Caco-2 (cell line): ENCODE results near the gene NTMT1. TPM values are rescaled to one million over a fixed set of nuclear protein-coding genes. Genes with fewer than 3 reads are reported as not detected.

Experiments
- BruUV-seq: library from RNA; stranded (reverse); fragments of 400-500 nt; replicated peaks from 2 replicates; lab custom pipeline; 2021; lab: Mats Ljungman, UMichigan
- CTCF ChIA-PET: fragments of 300-600 bp; sonication (Branson Sonifier 250); formaldehyde crosslinking; loops from one replicate; lab custom pipeline; 2022; ENCODE audit warnings: antibody characterized with exemption; lab: Charles Lee
- POLR2A ChIA-PET: fragments of 300-600 bp; sonication (Branson Sonifier 250); formaldehyde crosslinking; loops from one replicate; lab custom pipeline; 2022; ENCODE audit warnings: antibody characterized with exemption; lab: Charles Lee
- DNase-seq, 2 experiments: peaks; one replicate each; pipeline versions ENCODE4 v3.0.0 to v3.0.0-alpha.2; 2020 to 2022
- H3K27me3 ChIP-seq: replicated peaks from 2 replicates; pipeline ENCODE4 v1.6.0; 2011; ENCODE audit warnings: low read length; ENCODE audit not compliant: control insufficient read depth, insufficient read depth
- H3K36me3 ChIP-seq: 2 replicates; pipeline ENCODE4 v1.5.1; 2011; ENCODE audit warnings: low read length; ENCODE audit not compliant: control insufficient read depth, insufficient read depth
- H3K4me1 ChIP-seq: fragments of 250-450 bp; sonication (Bioruptor Pico); 2 replicates; pipeline ENCODE4 v1.5.1; 2020; ENCODE audit warnings: mild to moderate bottlenecking
- H3K4me3 ChIP-seq: 2 replicates; pipeline ENCODE4 v1.5.1; 2011; ENCODE audit warnings: low read depth, mild to moderate bottlenecking, control low read depth, low read length
- H3K9me3 ChIP-seq: fragments of 250-450 bp; sonication (Bioruptor Pico); 2 replicates; pipeline ENCODE4 v1.5.1; 2020; ENCODE audit warnings: mild to moderate bottlenecking, moderate library complexity
- H3K27ac Mint-ChIP-seq: one replicate; pipeline ENCODE4 v1.8.0; 2022; ENCODE audit warnings: mixed read lengths; ENCODE audit not compliant: unreplicated experiment
- H3K27me3 Mint-ChIP-seq: one replicate; pipeline ENCODE4 v1.8.0; 2022; ENCODE audit warnings: mixed read lengths; ENCODE audit not compliant: insufficient read depth, unreplicated experiment
- H3K36me3 Mint-ChIP-seq: one replicate; pipeline ENCODE4 v1.8.0; 2022; ENCODE audit warnings: mild to moderate bottlenecking, mixed read lengths; ENCODE audit not compliant: insufficient read depth, unreplicated experiment
- H3K4me1 Mint-ChIP-seq: one replicate; pipeline ENCODE4 v1.8.0; 2022; ENCODE audit warnings: low read depth, mixed read lengths; ENCODE audit not compliant: unreplicated experiment
- H3K4me3 Mint-ChIP-seq: one replicate; pipeline ENCODE4 v1.8.0; 2022; ENCODE audit warnings: mild to moderate bottlenecking, moderate library complexity, mixed read lengths; ENCODE audit not compliant: unreplicated experiment
- H3K9me3 Mint-ChIP-seq: one replicate; pipeline ENCODE4 v1.8.0; 2022; ENCODE audit warnings: mixed read lengths; ENCODE audit not compliant: unreplicated experiment
- intact Hi-C: fragments of 100-400 bp; cut with micrococcal nuclease; formaldehyde crosslinking; loops from one replicate; pipeline ENCODE4 v1.10.0; 2022; ENCODE audit not compliant: unreplicated experiment
- total RNA-seq: library from RNA; stranded (reverse); gene quantifications from 2 replicates; pipeline ENCODE4 v1.2.3, GENCODE V29; 2022
- TF ChIP-seq, protein P1 (sequence below), 2 experiments: fragments of 200-600 bp in 1 of 2; IDR thresholded peaks; 1 replicate in 1 of 2; 2 replicates in 1 of 2; pipeline versions ENCODE4 v1.5.1 to v1.8.0; 2011 to 2022; ENCODE audit warnings: antibody characterized with exemption in 1 of 2, control low read depth in 1 of 2, inconsistent platforms in 1 of 2, low read depth in 1 of 2, low read length in 1 of 2, mild to moderate bottlenecking in 1 of 2, moderate library complexity in 1 of 2; ENCODE audit not compliant: insufficient read depth in 1 of 2, severe bottlenecking in 1 of 2, unreplicated experiment in 1 of 2

NTMT1 gene
- total RNA-seq, 1 experiment from 2014 or later, result 44.1 TPM

DNA sequence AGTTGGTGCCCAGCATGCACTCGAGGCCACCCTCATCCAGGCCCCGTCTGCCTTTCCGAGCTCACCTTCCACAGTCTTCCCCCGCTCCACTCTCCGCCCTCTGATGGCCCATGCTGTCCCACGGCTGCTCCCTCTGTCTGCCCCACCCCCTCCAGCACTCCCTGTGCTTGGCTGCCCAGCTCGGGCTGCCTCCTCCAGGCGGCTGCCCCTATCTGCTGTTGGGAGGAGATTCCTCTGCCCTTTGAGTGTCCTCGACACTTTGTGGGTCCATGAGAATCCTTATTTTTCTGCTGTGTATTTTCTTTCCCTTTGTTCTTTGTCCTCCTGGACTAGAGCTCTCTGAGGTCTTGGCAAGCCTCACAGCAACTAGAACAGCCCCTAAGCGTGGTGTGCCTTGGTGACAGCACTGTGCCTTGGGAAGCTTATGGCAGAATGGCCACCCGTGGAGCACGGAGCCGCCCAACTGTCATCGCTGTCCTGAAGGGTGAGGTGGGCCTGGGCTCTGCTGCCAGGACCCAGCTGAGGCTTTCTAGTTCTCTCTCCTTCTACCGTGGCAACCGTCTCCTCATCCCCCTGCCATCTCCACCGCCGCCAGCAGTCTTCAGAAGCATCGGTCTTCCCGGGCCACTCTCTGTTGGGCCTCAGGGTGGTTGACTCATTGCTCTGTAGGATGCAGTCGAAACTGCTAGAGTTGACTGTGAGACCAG, 5.2 kb downstream of the NTMT1 start:
- peaks cover 5% of the 10 kb centered on the region for H3K4me1 Mint-ChIP-seq
- no peak overlapping the region for H3K27ac Mint-ChIP-seq
- Histone ChIP-seq H3K9me3 (no peaks in the 10 kb centered on the region), H3K36me3 (peaks cover 3% of the 10 kb centered on the region), H3K4me1 (peaks cover 5% of the 10 kb centered on the region; the same call in 1 of the 2 replicates), H3K27me3 (no peaks in the 10 kb centered on the region), H3K4me3 (no peak overlapping the region)
- CTCF ChIA-PET, result interaction anchor here (1.2 kb wide), 1 partner anchor 9 kb away, joined by 4 read pairs; no protein-coding TSS in a partner anchor
- BruUV-seq, result no TSS peak
- POLR2A ChIA-PET, result no interaction called here
- intact Hi-C loops, result no loop called here
- H3K27me3 Mint-ChIP-seq, result no peaks in the 10 kb centered on the region
- DNase-seq, result no peak
- no peak overlapping the region for H3K4me3 Mint-ChIP-seq
- TF ChIP-seq, protein P1, sequence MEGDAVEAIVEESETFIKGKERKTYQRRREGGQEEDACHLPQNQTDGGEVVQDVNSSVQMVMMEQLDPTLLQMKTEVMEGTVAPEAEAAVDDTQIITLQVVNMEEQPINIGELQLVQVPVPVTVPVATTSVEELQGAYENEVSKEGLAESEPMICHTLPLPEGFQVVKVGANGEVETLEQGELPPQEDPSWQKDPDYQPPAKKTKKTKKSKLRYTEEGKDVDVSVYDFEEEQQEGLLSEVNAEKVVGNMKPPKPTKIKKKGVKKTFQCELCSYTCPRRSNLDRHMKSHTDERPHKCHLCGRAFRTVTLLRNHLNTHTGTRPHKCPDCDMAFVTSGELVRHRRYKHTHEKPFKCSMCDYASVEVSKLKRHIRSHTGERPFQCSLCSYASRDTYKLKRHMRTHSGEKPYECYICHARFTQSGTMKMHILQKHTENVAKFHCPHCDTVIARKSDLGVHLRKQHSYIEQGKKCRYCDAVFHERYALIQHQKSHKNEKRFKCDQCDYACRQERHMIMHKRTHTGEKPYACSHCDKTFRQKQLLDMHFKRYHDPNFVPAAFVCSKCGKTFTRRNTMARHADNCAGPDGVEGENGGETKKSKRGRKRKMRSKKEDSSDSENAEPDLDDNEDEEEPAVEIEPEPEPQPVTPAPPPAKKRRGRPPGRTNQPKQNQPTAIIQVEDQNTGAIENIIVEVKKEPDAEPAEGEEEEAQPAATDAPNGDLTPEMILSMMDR (IDR thresholded peaks at IDR 0.05; ENCODE audit: insufficient read depth in 1 of 2, low read depth in 1 of 2, low read length in 1 of 2, severe bottlenecking in 1 of 2, unreplicated experiment in 1 of 2), result no peak
- H3K36me3 Mint-ChIP-seq, result peaks cover 73% of the 10 kb centered on the region
- H3K9me3 Mint-ChIP-seq, result no peaks in the 10 kb centered on the region

DNA sequence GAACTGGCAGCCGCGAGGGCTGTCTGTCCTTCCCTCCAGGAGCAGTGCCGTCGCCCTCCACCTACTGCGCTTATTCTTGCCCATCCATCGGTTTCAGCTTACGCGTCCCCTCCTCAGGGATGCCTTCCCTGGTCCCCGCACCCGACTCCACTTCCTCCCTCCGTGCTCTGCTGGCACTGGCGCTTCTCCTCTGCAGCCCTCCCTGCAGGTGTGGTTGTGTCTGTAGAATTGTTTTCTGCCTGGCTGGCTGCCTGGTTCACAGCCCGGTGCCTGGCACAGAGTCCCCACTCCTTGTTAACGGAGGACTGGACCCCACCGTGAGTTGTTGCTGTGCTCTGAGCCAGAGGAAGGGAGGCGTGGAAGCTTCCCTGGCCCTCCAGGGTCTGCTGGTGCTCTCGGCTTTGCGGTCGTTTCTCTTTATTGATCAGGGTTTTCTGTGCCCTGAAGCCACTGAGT, 5.7 kb downstream of the NTMT1 start:
- Mint-ChIP-seq H3K27me3 (no peaks in the 10 kb centered on the region), H3K36me3 (peaks cover 73% of the 10 kb centered on the region), H3K9me3 (no peaks in the 10 kb centered on the region), H3K4me3 (no peak overlapping the region), H3K27ac (no peak overlapping the region), H3K4me1 (peaks cover 5% of the 10 kb centered on the region)
- H3K4me1 ChIP-seq, result peaks cover 5% of the 10 kb centered on the region; the same call in 1 of the 2 replicates
- intact Hi-C loops, result no loop called here
- BruUV-seq, result no TSS peak
- ChIA-PET CTCF (no interaction called here), POLR2A (no interaction called here)
- H3K9me3 ChIP-seq, result no peaks in the 10 kb centered on the region
- TF ChIP-seq, protein P1 (IDR thresholded peaks at IDR 0.05; ENCODE audit: insufficient read depth in 1 of 2, low read depth in 1 of 2, low read length in 1 of 2, severe bottlenecking in 1 of 2, unreplicated experiment in 1 of 2), result no peak
- no peak for DNase-seq
- no peaks in the 10 kb centered on the region for H3K27me3 ChIP-seq
- no peak overlapping the region for H3K4me3 ChIP-seq
- peaks cover 3% of the 10 kb centered on the region for H3K36me3 ChIP-seq

DNA sequence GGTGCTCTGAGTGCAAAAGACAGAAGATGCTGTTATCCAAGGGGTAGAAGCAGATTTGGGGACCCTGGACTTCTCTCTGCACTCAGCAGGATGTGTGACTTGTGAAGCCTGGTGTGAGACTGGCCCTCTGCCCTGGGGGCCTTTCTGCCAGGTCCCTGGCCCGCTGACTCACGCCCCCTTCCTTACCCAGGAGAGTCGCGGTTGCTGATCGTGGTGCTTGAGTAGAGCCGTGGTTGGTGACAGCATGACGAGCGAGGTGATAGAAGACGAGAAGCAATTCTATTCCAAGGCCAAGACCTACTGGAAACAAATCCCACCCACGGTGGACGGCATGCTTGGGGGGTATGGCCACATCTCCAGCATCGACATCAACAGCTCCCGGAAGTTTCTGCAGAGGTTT, 6.5 kb downstream of the NTMT1 start:
- intact Hi-C loops, result no loop called here
- H3K4me1 ChIP-seq, result peaks cover 2% of the 10 kb centered on the region; the same call in 1 of the 2 replicates
- TF ChIP-seq, protein P1 (IDR thresholded peaks at IDR 0.05; ENCODE audit: insufficient read depth in 1 of 2, low read depth in 1 of 2, low read length in 1 of 2, severe bottlenecking in 1 of 2, unreplicated experiment in 1 of 2), result no peak
- no peak overlapping the region for H3K4me3 Mint-ChIP-seq
- peaks cover 3% of the 10 kb centered on the region for H3K36me3 ChIP-seq
- H3K9me3 Mint-ChIP-seq, result no peaks in the 10 kb centered on the region
- H3K4me1 Mint-ChIP-seq, result peaks cover 5% of the 10 kb centered on the region
- peaks cover 67% of the 10 kb centered on the region for H3K36me3 Mint-ChIP-seq
- H3K27ac Mint-ChIP-seq, result no peak overlapping the region
- no TSS peak for BruUV-seq
- no peak for DNase-seq
- no peaks in the 10 kb centered on the region for H3K27me3 Mint-ChIP-seq
- no peak overlapping the region for H3K4me3 ChIP-seq
- ChIA-PET CTCF (no interaction called here), POLR2A (no interaction called here)
- no peaks in the 10 kb centered on the region for H3K27me3 ChIP-seq
- no peaks in the 10 kb centered on the region for H3K9me3 ChIP-seq
